Sigmoid colon (tissue), 4 donors: ENCODE data around the gene TRAPPC5.

ENCODE experiments used
- CTCF ChIP-seq, 4 experiments: fragments of 450-650 bp in 3 of 4; fragments of 200-600 bp in 1 of 4; IDR thresholded peaks; one replicate each; pipeline ENCODE4 v1.5.1; 2016 to 2019; ENCODE audit warnings: antibody characterized with exemption in 4 of 4, mild to moderate bottlenecking in 3 of 4, moderate library complexity in 2 of 4
- EP300 ChIP-seq, 4 donors: sonication (generic); formaldehyde crosslinking; IDR thresholded peaks; one replicate each; pipeline ENCODE4 v1.6.1; 2017; ENCODE audit warnings: antibody characterized with exemption in 4 of 4
- POLR2A ChIP-seq, 2 donors: fragments of 450-650 bp; IDR thresholded peaks; one replicate each; pipeline ENCODE4 v1.6.1; 2016; ENCODE audit warnings: antibody characterized with exemption in 2 of 2, mild to moderate bottlenecking in 2 of 2, moderate library complexity in 2 of 2
- POLR2AphosphoS5 ChIP-seq, 4 donors: sonication (generic); formaldehyde crosslinking; IDR thresholded peaks; one replicate each; pipeline ENCODE4 v1.6.1; 2017; ENCODE audit warnings: antibody characterized with exemption in 4 of 4

GRCh38 chr19:7704280-7705060, 23.8 kb downstream of the TRAPPC5 start:
- TF ChIP-seq CTCF (IDR thresholded peaks at IDR 0.05): no peak
- TF ChIP-seq POLR2A (IDR thresholded peaks at IDR 0.05): no peak
- TF ChIP-seq POLR2AphosphoS5 (IDR thresholded peaks at IDR 0.05): no peak
- no peak for TF ChIP-seq EP300 (IDR thresholded peaks at IDR 0.05)
